Transverse colon (tissue), 4 donors: ENCODE measurements around the gene CSRP3.

Experiments used
- POLR2AphosphoS5 ChIP-seq, 3 donors: sonication (generic); formaldehyde crosslinking; IDR thresholded peaks; one replicate each; pipeline ENCODE4 v1.6.1; 2016; ENCODE audit warnings: antibody characterized with exemption in 3 of 3
- TF ChIP-seq, protein P1 (sequence below), 5 experiments: fragments of 200-600 bp in 3 of 5; fragments of 450-650 bp in 2 of 5; sonication (generic) in 3 of 5; IDR thresholded peaks; 1 replicate in 2 of 5; 2 replicates in 3 of 5; pipeline ENCODE4 v1.5.1; 2016 to 2017; ENCODE audit warnings: antibody characterized with exemption in 5 of 5, inconsistent platforms in 3 of 5, mild to moderate bottlenecking in 2 of 5, moderate library complexity in 1 of 5

DNA sequence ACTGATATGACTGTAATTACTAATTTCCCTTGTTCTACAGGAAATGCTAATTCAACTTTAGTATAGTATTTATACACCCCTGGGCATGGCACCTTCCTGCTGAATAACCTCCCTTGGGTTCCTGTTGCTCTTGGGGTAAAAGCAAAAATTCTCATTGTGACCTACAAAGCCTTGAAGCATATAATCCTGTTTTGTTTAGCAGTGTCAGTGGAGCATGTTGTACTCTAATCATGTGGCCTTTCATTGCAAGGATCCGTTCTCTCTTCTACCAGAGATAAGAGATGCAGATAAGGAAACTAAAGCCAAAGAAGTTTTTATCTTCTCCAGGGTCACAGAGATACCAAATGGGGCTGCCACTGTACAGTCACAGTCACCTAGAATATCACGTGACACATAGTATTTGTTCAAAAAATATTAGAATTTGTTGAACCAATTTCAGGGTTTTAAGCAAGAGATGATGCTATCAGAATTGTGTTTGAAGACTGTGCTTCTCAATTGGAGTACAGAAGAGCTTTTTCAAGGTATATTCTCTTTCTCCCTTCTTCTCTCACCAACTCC is 25.1 kb downstream of the CSRP3 start:
- no peak for TF ChIP-seq POLR2AphosphoS5 (IDR thresholded peaks at IDR 0.05)
- TF ChIP-seq, protein P1, sequence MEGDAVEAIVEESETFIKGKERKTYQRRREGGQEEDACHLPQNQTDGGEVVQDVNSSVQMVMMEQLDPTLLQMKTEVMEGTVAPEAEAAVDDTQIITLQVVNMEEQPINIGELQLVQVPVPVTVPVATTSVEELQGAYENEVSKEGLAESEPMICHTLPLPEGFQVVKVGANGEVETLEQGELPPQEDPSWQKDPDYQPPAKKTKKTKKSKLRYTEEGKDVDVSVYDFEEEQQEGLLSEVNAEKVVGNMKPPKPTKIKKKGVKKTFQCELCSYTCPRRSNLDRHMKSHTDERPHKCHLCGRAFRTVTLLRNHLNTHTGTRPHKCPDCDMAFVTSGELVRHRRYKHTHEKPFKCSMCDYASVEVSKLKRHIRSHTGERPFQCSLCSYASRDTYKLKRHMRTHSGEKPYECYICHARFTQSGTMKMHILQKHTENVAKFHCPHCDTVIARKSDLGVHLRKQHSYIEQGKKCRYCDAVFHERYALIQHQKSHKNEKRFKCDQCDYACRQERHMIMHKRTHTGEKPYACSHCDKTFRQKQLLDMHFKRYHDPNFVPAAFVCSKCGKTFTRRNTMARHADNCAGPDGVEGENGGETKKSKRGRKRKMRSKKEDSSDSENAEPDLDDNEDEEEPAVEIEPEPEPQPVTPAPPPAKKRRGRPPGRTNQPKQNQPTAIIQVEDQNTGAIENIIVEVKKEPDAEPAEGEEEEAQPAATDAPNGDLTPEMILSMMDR (IDR thresholded peaks at IDR 0.05): no peak
